ENCODE results near the gene TTC34.
"Not testable (repeated sequence)": the region's sequence is repeated elsewhere in the genome, so short reads cannot be mapped to it uniquely, and the experiment has no call there.

TTC34 gene

GRCh38 chr1:2799811-2800663, 1.5 kb downstream of the TTC34 start:
- Histone ChIP-seq H3F3A (ENCODE audit: insufficient read depth) (no peaks in the 10 kb centered on the region), H3K36me3 (ENCODE audit: low read length) (no peaks in the 10 kb centered on the region), H3K27ac (ENCODE audit: low read depth, low read length) (no peak overlapping the region), H3K4me3 (ENCODE audit: insufficient read depth, low read length, poor library complexity, severe bottlenecking) (no peak overlapping the region), H3K4me2 (ENCODE audit: low read depth, low read length, poor library complexity, severe bottlenecking) (no peak overlapping the region), H4K20me1 (ENCODE audit: low read depth, low read length) (no peaks in the 10 kb centered on the region), H3K9ac (ENCODE audit: low read length) (no peak overlapping the region), H2AFZ (ENCODE audit: low read depth, low read length, severe bottlenecking) (no peak overlapping the region), H3K79me2 (ENCODE audit: insufficient read depth, low read length) (no peaks in the 10 kb centered on the region), H3K9me3 (ENCODE audit: insufficient read depth, low read length) (no peaks in the 10 kb centered on the region), H3K9me2 (replicated peaks; ENCODE audit: insufficient read depth, low read length) (no peaks in the 10 kb centered on the region), H3K27me3 (ENCODE audit: low read length) (no peaks in the 10 kb centered on the region)
- TF ChIP-seq CTCF (IDR thresholded peaks at IDR 0.05; ENCODE audit: insufficient read depth, low read length, poor library complexity, severe bottlenecking), result no peak
- no peak for TF ChIP-seq EZH2phosphoT487 (conservative IDR thresholded peaks at IDR 0.05; ENCODE audit: low read length)

GRCh38 chr1:2798958-2799357, 2.5 kb downstream of the TTC34 start:
- not testable (repeated sequence) for H3K36me3 ChIP-seq (ENCODE audit: low read length); H3F3A ChIP-seq (ENCODE audit: insufficient read depth); H3K9me2 ChIP-seq (replicated peaks; ENCODE audit: insufficient read depth, low read length); H3K27ac ChIP-seq (ENCODE audit: low read depth, low read length); H3K4me2 ChIP-seq (ENCODE audit: low read depth, low read length, poor library complexity, severe bottlenecking); H2AFZ ChIP-seq (ENCODE audit: low read depth, low read length, severe bottlenecking); H3K9ac ChIP-seq (ENCODE audit: low read length); H3K9me3 ChIP-seq (ENCODE audit: insufficient read depth, low read length); H3K4me3 ChIP-seq (ENCODE audit: insufficient read depth, low read length, poor library complexity, severe bottlenecking); H4K20me1 ChIP-seq (ENCODE audit: low read depth, low read length); H3K79me2 ChIP-seq (ENCODE audit: insufficient read depth, low read length); H3K27me3 ChIP-seq (ENCODE audit: low read length)

- Histone ChIP-seq H3K9me2 (replicated peaks; ENCODE audit: insufficient read depth, low read length) (no peaks in the 10 kb centered on the region), H3K4me2 (ENCODE audit: low read depth, low read length, poor library complexity, severe bottlenecking) (no peak overlapping the region), H4K20me1 (ENCODE audit: low read depth, low read length) (no peaks in the 10 kb centered on the region), H3K27me3 (ENCODE audit: low read length) (no peaks in the 10 kb centered on the region), H3K9ac (ENCODE audit: low read length) (no peak overlapping the region), H3K79me2 (ENCODE audit: insufficient read depth, low read length) (no peaks in the 10 kb centered on the region), H3K9me3 (ENCODE audit: insufficient read depth, low read length) (no peaks in the 10 kb centered on the region), H2AFZ (ENCODE audit: low read depth, low read length, severe bottlenecking) (no peak overlapping the region), H3K27ac (ENCODE audit: low read depth, low read length) (no peak overlapping the region), H3F3A (ENCODE audit: insufficient read depth) (no peaks in the 10 kb centered on the region), H3K4me3 (ENCODE audit: insufficient read depth, low read length, poor library complexity, severe bottlenecking) (no peak overlapping the region), H3K36me3 (ENCODE audit: low read length) (no peaks in the 10 kb centered on the region)
- TF ChIP-seq EZH2phosphoT487 (conservative IDR thresholded peaks at IDR 0.05; ENCODE audit: low read length), result no peak
- no peak for TF ChIP-seq CTCF (IDR thresholded peaks at IDR 0.05; ENCODE audit: insufficient read depth, low read length, poor library complexity, severe bottlenecking)
Measured at GRCh38 chr1:2797741-2798016, 3.8 kb downstream of the TTC34 start.

GRCh38 chr1:2796890-2797740, 4.4 kb downstream of the TTC34 start:
- Histone ChIP-seq H3K9me3 (ENCODE audit: insufficient read depth, low read length) (no peaks in the 10 kb centered on the region), H3K4me2 (ENCODE audit: low read depth, low read length, poor library complexity, severe bottlenecking) (no peak overlapping the region), H3K9me2 (replicated peaks; ENCODE audit: insufficient read depth, low read length) (no peaks in the 10 kb centered on the region), H3F3A (ENCODE audit: insufficient read depth) (no peaks in the 10 kb centered on the region), H3K4me3 (ENCODE audit: insufficient read depth, low read length, poor library complexity, severe bottlenecking) (no peak overlapping the region), H3K79me2 (ENCODE audit: insufficient read depth, low read length) (no peaks in the 10 kb centered on the region), H2AFZ (ENCODE audit: low read depth, low read length, severe bottlenecking) (no peak overlapping the region), H3K9ac (ENCODE audit: low read length) (no peak overlapping the region), H4K20me1 (ENCODE audit: low read depth, low read length) (no peaks in the 10 kb centered on the region), H3K36me3 (ENCODE audit: low read length) (no peaks in the 10 kb centered on the region), H3K27ac (ENCODE audit: low read depth, low read length) (no peak overlapping the region), H3K27me3 (ENCODE audit: low read length) (no peaks in the 10 kb centered on the region)
- no peak for TF ChIP-seq CTCF (IDR thresholded peaks at IDR 0.05; ENCODE audit: insufficient read depth, low read length, poor library complexity, severe bottlenecking)
- TF ChIP-seq EZH2phosphoT487 (conservative IDR thresholded peaks at IDR 0.05; ENCODE audit: low read length), result no peak

Data from SU-DHL-6 (cell line).